Endothelial cell of umbilical vein (primary cell): Measurements from ENCODE around the gene TAPBPL. TPM values are rescaled to one million over a fixed set of nuclear protein-coding genes. Genes with fewer than 3 reads are reported as not detected.

Source experiments
- BruUV-seq: library from RNA; stranded (reverse); fragments of 400-500 nt; replicated peaks from 2 replicates; lab custom pipeline; 2021; lab: Mats Ljungman, UMichigan
- CTCF ChIA-PET: fragments of 300-600, 350-600 bp; sonication (Branson Sonifier 250); formaldehyde crosslinking; loops from one replicate; lab custom pipeline; 2021; ENCODE audit warnings: antibody characterized with exemption, inconsistent platforms; lab: Charles Lee
- POLR2A ChIA-PET: fragments of 300-600, 350-600 bp; sonication (Branson Sonifier 250); formaldehyde crosslinking; loops from one replicate; lab custom pipeline; 2021; ENCODE audit warnings: antibody characterized with exemption, inconsistent platforms; lab: Charles Lee
- DNase-seq: peaks from one replicate; pipeline ENCODE4 v3.0.0-alpha.2; 2011; ENCODE audit warnings: low read depth, low spot score
- FAIRE-seq: peaks from 2 replicates; lab custom pipeline; 2011; peaks lifted over from hg19 to GRCh38; lab: Jason Lieb, UNC
- H2AFZ ChIP-seq: 2 replicates; pipeline ENCODE4 v1.6.0; 2012; ENCODE audit warnings: low read depth, low read length, control low read depth, inconsistent platforms
- H3K27ac ChIP-seq: 2 replicates; pipeline ENCODE4 v1.5.1; 2011; ENCODE audit warnings: low read depth, mild to moderate bottlenecking, control low read depth, low read length, moderate library complexity; ENCODE audit not compliant: insufficient read depth
- H3K27me3 ChIP-seq, 2 experiments: 2 replicates each; pipeline versions ENCODE4 v1.6.0 to v1.6.1; 2011; ENCODE audit warnings: low read length in 2 of 2, mixed read lengths in 1 of 2; ENCODE audit not compliant: control insufficient read depth in 2 of 2, insufficient read depth in 2 of 2
- H3K36me3 ChIP-seq, 2 experiments: 2 replicates in 1 of 2; 3 replicates in 1 of 2; pipeline ENCODE4 v1.5.1; 2011; ENCODE audit warnings: low read length in 2 of 2, mild to moderate bottlenecking in 1 of 2, moderate library complexity in 1 of 2; ENCODE audit not compliant: control insufficient read depth in 2 of 2, insufficient read depth in 2 of 2; ENCODE audit errors: extremely low read depth in 1 of 2
- H3K4me1 ChIP-seq: 3 replicates; pipeline ENCODE4 v1.5.1; 2011; ENCODE audit warnings: mild to moderate bottlenecking, low read length; ENCODE audit not compliant: control insufficient read depth, insufficient read depth; ENCODE audit errors: extremely low read depth
- H3K4me2 ChIP-seq: 2 replicates; pipeline ENCODE4 v1.6.1; 2011; ENCODE audit warnings: low read length, control low read depth, mixed read lengths; ENCODE audit not compliant: insufficient read depth
- H3K4me3 ChIP-seq, 3 experiments: fragments of 200-600 bp in 1 of 3; sonication (generic), shearing (Covaris generic) in 1 of 3; replicated peaks in 1 of 3; 2 replicates each; pipeline ENCODE4 v1.5.1; 2011 to 2016; ENCODE audit warnings: control low read depth in 3 of 3, low read length in 3 of 3, mild to moderate bottlenecking in 2 of 3, inconsistent platforms in 1 of 3, low read depth in 1 of 3, moderate library complexity in 1 of 3; ENCODE audit not compliant: insufficient read depth in 1 of 3
- H3K79me2 ChIP-seq: 2 replicates; pipeline ENCODE4 v1.6.0; 2012; ENCODE audit warnings: low read length, inconsistent platforms; ENCODE audit not compliant: control insufficient read depth, insufficient read depth
- H3K9ac ChIP-seq: replicated peaks from 2 replicates; pipeline ENCODE3; 2011; ENCODE audit warnings: low read length, control low read depth; ENCODE audit not compliant: insufficient read depth; ENCODE audit errors: extremely low read depth
- H3K9me1 ChIP-seq: replicated peaks from 3 replicates; pipeline ENCODE4 v1.6.0; 2011; ENCODE audit warnings: mild to moderate bottlenecking, low read length; ENCODE audit not compliant: control insufficient read depth, insufficient read depth; ENCODE audit errors: extremely low read depth
- H3K9me3 ChIP-seq: replicated peaks from 2 replicates; pipeline ENCODE4 v1.5.1; 2012; ENCODE audit warnings: low read length, inconsistent platforms; ENCODE audit not compliant: control insufficient read depth, insufficient read depth
- H4K20me1 ChIP-seq: replicated peaks from 2 replicates; pipeline ENCODE3; 2011; ENCODE audit warnings: mild to moderate bottlenecking, low read length; ENCODE audit not compliant: control insufficient read depth, insufficient read depth; ENCODE audit errors: extremely low read depth
- CTCF ChIP-seq, 2 donors: IDR thresholded peaks; 1 replicate in 1 of 2; 2 replicates in 1 of 2; pipeline ENCODE4 v1.5.1; 2011; ENCODE audit warnings: low read length in 2 of 2, mild to moderate bottlenecking in 2 of 2, moderate library complexity in 2 of 2, control low read depth in 1 of 2, inconsistent platforms in 1 of 2, low read depth in 1 of 2; ENCODE audit not compliant: insufficient read depth in 1 of 2; ENCODE audit errors: extremely low read depth in 1 of 2
- EZH2 ChIP-seq: IDR thresholded peaks from 2 replicates; pipeline ENCODE4 v1.6.1; 2012; ENCODE audit warnings: borderline replicate concordance, low read depth, mild to moderate bottlenecking, moderate library complexity, low read length, inconsistent platforms; ENCODE audit not compliant: severe bottlenecking
- FOS ChIP-seq: IDR thresholded peaks from 2 replicates; pipeline ENCODE4 v1.6.1; 2011; ENCODE audit warnings: mild to moderate bottlenecking, low read length, moderate library complexity, borderline replicate concordance; ENCODE audit not compliant: insufficient read depth
- GATA2 ChIP-seq: IDR thresholded peaks from 2 replicates; pipeline ENCODE4 v1.7.0; 2011; ENCODE audit warnings: low read depth, mild to moderate bottlenecking, moderate library complexity, mixed read lengths, low read length; ENCODE audit not compliant: insufficient read length, insufficient read depth
- JUN ChIP-seq: IDR thresholded peaks from 2 replicates; pipeline ENCODE4 v1.6.1; 2011; ENCODE audit warnings: borderline replicate concordance, low read depth; ENCODE audit not compliant: insufficient read length, insufficient read depth
- MAX ChIP-seq: IDR thresholded peaks from 2 replicates; pipeline ENCODE4 v1.6.1; 2011; ENCODE audit not compliant: insufficient read depth, insufficient read length
- MYC ChIP-seq: IDR thresholded peaks from one replicate; pipeline ENCODE4 v1.6.1; 2011; ENCODE audit warnings: mild to moderate bottlenecking, low read depth, low read length
- POLR2A ChIP-seq: IDR thresholded peaks from 2 replicates; pipeline ENCODE4 v1.6.1; 2012; ENCODE audit warnings: low read depth, mild to moderate bottlenecking, control low read depth, low read length
- POLR2AphosphoS5 ChIP-seq: IDR thresholded peaks from 2 replicates; pipeline ENCODE4 v1.6.1; 2012; ENCODE audit warnings: low read depth, mild to moderate bottlenecking, control low read depth, low read length, moderate library complexity; ENCODE audit not compliant: insufficient read depth
- dilution Hi-C: fragments of 300-500 bp; cut with MboI; formaldehyde crosslinking; loops from one replicate; pipeline ENCODE4 v1.15.0; 2019; ENCODE audit warnings: low sequenced_read_pairs; ENCODE audit not compliant: extremely low pct_ligation_motif_present
- intact Hi-C: fragments of 100-400 bp; cut with micrococcal nuclease; formaldehyde crosslinking; loops from one replicate; pipeline ENCODE4 v1.10.0; 2022
- polyA plus RNA-seq, 4 experiments: library from polyadenylated mRNA; depleted of rRNA in 3 of 4; stranded (reverse) in 3 of 4; unstranded in 1 of 4; fragments of >200 nt; gene quantifications; 2 replicates each; pipeline versions ENCODE4 v1.2.1 to v1.2.3, GENCODE V29; 2011 to 2012; ENCODE audit warnings: missing spikeins in 1 of 4
- total RNA-seq: library from RNA; stranded (reverse); gene quantifications from 2 replicates; pipeline ENCODE4 v1.2.3, GENCODE V29; 2021

The TAPBPL gene
- total and polyA plus RNA-seq, 2 donors (not counting 3 experiments of a cell fraction or from before 2014, with no cell fraction given): 11.7 to 28.6 TPM

GRCh38 chr12:6462234-6462995 is 10.6 kb downstream of the TAPBPL start:
- peak; percentile 18 for DNase-seq
- CTCF ChIA-PET: interaction anchor here (3.8 kb wide), 1 partner anchor 39 kb away, joined by 17 read pairs; no protein-coding TSS in a partner anchor

More at GRCh38 chr12:6462234-6462995, 10.6 kb downstream of the TAPBPL start:
- no peak for FAIRE-seq
- Histone ChIP-seq H4K20me1 (no peaks in the 10 kb centered on the region), H3K4me2 (no peak overlapping the region), H3K36me3 (peaks cover 6 to 23% of the 10 kb centered on the region in 2 experiments), H3K9me3 (no peaks in the 10 kb centered on the region), H3K4me1 (peaks cover 13% of the 10 kb centered on the region), H3K27me3 (no peaks in the 10 kb centered on the region), H3K27ac (no peak overlapping the region), H3K4me3 (no peak overlapping the region), H3K9ac (no peak overlapping the region), H2AFZ (no peak overlapping the region), H3K79me2 (no peaks in the 10 kb centered on the region), H3K9me1 (no peaks in the 10 kb centered on the region)
- intact Hi-C loops: no loop called here
- POLR2A ChIA-PET: interaction anchor here (2.0 kb wide), 1 partner anchor 8 kb away, joined by 9 read pairs; the partner anchor contains the start of gene VAMP1
- dilution Hi-C loops: no loop called here
- no TSS peak for BruUV-seq
- no peak for TF ChIP-seq FOS
- TF ChIP-seq GATA2: no peak
- TF ChIP-seq POLR2A: no peak
- TF ChIP-seq EZH2: no peak
- no peak for TF ChIP-seq MYC
- TF ChIP-seq MAX: no peak
- no peak for TF ChIP-seq POLR2AphosphoS5
- TF ChIP-seq JUN: no peak
- TF ChIP-seq CTCF (IDR thresholded peaks at IDR 0.05; ENCODE audit: extremely low read depth in 1 of 2, insufficient read depth in 1 of 2, low read depth in 1 of 2, low read length in 2 of 2): no peak
